T-cell (primary cell): ENCODE measurements around the gene SRPK3. TPM values are rescaled to one million over a fixed set of nuclear protein-coding genes. Genes with fewer than 3 reads are reported as not detected.
"Not testable (repeated sequence)": the region's sequence is repeated elsewhere in the genome, so short reads cannot be mapped to it uniquely, and the experiment has no call there.

ENCODE experiments used
- ATAC-seq, 4 experiments: fragments of 200-7000 bp in 3 of 4; fragments of 150-1000 bp in 1 of 4; cut with Tn5 transposase; replicated peaks in 1 of 4; 1 replicate in 3 of 4; 2 replicates in 1 of 4; pipeline ENCODE4 v1.10.0; 2021; ENCODE audit warnings: moderate library complexity in 3 of 4, mild to moderate bottlenecking in 2 of 4, moderate number of reproducible peaks in 1 of 4
- CTCF ChIA-PET, 2 donors: fragments of 300-600 bp; sonication (Branson Sonifier 250); formaldehyde crosslinking; loops; one replicate each; lab custom pipeline; 2022; ENCODE audit warnings: antibody characterized with exemption in 2 of 2; lab: Charles Lee
- POLR2A ChIA-PET, 2 donors: fragments of 300-600 bp; sonication (Branson Sonifier 250); formaldehyde crosslinking; loops; one replicate each; lab custom pipeline; 2022; ENCODE audit warnings: antibody characterized with exemption in 2 of 2; lab: Charles Lee
- DNase-seq, 35 experiments: peaks; one replicate each; pipeline versions ENCODE4 v3.0.0 to v3.0.0-alpha.2; 2013 to 2023
- H3K27ac ChIP-seq: one replicate; pipeline ENCODE4 v1.5.1; 2013; ENCODE audit warnings: low read length
- H3K27me3 ChIP-seq, 2 experiments: replicated peaks in 1 of 2; 1 replicate in 1 of 2; 2 replicates in 1 of 2; pipeline versions ENCODE4 v1.6.1 to v1.7.0; 2013; ENCODE audit warnings: low read length in 1 of 2, mixed read lengths in 1 of 2; ENCODE audit not compliant: control insufficient read depth in 2 of 2, insufficient read depth in 2 of 2; ENCODE audit errors: extremely low read depth in 1 of 2
- H3K36me3 ChIP-seq, 2 donors: 1 replicate in 1 of 2; 2 replicates in 1 of 2; pipeline versions ENCODE4 v1.6.1 to v1.7.0; 2013; ENCODE audit warnings: low read length in 1 of 2; ENCODE audit not compliant: control insufficient read depth in 2 of 2, insufficient read depth in 1 of 2; ENCODE audit errors: extremely low read depth in 1 of 2
- H3K4me1 ChIP-seq, 2 experiments: 1 replicate in 1 of 2; 2 replicates in 1 of 2; pipeline versions ENCODE4 v1.6.1 to v1.7.0; 2013; ENCODE audit warnings: low read length in 2 of 2, mixed read lengths in 1 of 2; ENCODE audit not compliant: insufficient read depth in 2 of 2, control insufficient read depth in 1 of 2; ENCODE audit errors: extremely low read depth in 1 of 2
- H3K4me3 ChIP-seq, 2 donors: 1 replicate in 1 of 2; 2 replicates in 1 of 2; pipeline versions ENCODE4 v1.5.1 to v1.7.0; 2013; ENCODE audit warnings: mild to moderate bottlenecking in 2 of 2, low read length in 1 of 2, moderate library complexity in 1 of 2; ENCODE audit not compliant: control insufficient read depth in 1 of 2; ENCODE audit errors: extremely low read depth in 1 of 2
- H3K9me3 ChIP-seq: 2 replicates; pipeline ENCODE4 v1.7.0; 2013
- H3K27ac Mint-ChIP-seq, 2 donors: one replicate each; pipeline ENCODE4 v1.8.0; 2020 to 2021; ENCODE audit warnings: mild to moderate bottlenecking in 2 of 2, mixed read lengths in 2 of 2
- H3K27me3 Mint-ChIP-seq, 2 donors: one replicate each; pipeline ENCODE4 v1.8.0; 2021 to 2022; ENCODE audit warnings: mixed read lengths in 2 of 2
- H3K36me3 Mint-ChIP-seq: one replicate; pipeline ENCODE4 v1.8.0; 2021; ENCODE audit warnings: mixed read lengths
- H3K4me1 Mint-ChIP-seq, 3 donors: one replicate each; pipeline ENCODE4 v1.8.0; 2020 to 2022; ENCODE audit warnings: mixed read lengths in 3 of 3, mild to moderate bottlenecking in 1 of 3
- H3K4me3 Mint-ChIP-seq, 3 donors: one replicate each; pipeline ENCODE4 v1.8.0; 2020 to 2022; ENCODE audit warnings: mild to moderate bottlenecking in 3 of 3, mixed read lengths in 3 of 3, moderate library complexity in 3 of 3
- H3K9me3 Mint-ChIP-seq, 3 donors: one replicate each; pipeline ENCODE4 v1.8.0; 2020 to 2022; ENCODE audit warnings: mixed read lengths in 3 of 3
- WGBS: methylation state at CpG from one replicate; pipeline ENCODE4 v1.1.5; 2013; ENCODE audit warnings: missing lambda C conversion rate; ENCODE audit not compliant: insufficient coverage; 5-methylcytosine and 5-hydroxymethylcytosine counted together
- total RNA-seq, 35 experiments: library from RNA in 6 of 35; stranded (reverse) in 6 of 35; fragments of 120-200 nt in 1 of 35; gene quantifications; one replicate each; pipeline versions ENCODE4 v1.2.1 to v1.2.4 and lab custom pipeline; 2013 to 2026

Gene SRPK3
- total RNA-seq, 5 donors from 2014 or later (not counting 1 experiment from before 2014, with no cell fraction given), result not detected

DNA sequence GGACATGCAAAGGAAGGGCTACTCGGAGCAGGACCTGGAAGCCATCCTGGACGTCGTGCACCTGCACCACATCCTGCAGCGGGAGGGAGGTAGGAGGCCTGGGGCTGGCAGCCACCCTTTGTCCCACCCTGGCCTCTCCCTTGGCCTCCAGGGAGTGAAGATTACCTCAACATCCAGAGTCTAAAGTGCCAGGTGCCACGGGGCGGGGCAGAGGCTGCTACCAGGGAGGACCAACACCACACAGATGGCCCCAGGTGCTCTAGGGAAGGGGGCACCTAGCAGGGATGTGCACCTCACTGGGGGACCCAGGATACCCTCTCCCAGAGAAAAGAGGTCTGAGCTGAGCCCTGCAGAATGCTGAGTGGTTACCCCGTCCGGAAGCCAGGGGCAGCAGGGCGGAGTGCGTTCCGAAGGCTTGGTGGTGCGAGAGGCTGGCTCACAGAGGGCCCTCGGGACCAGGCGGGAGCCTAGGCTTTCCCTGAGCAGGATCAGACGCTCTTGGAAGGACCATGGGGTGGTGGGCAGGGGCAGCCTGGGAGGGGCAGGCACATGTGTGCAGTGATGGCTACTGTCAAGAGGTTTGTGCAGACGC is 40.1 kb upstream of the SRPK3 start:
- no peak for ATAC-seq
- Mint-ChIP-seq H3K4me1 (peaks cover 18 to 27% (median 20%) of the 10 kb centered on the region in 3 donors), H3K27me3 (peaks cover 1 to 5% of the 10 kb centered on the region in 2 donors), H3K36me3 (peaks cover 3% of the 10 kb centered on the region), H3K9me3 (no peaks in the 10 kb centered on the region), H3K27ac (peak overlapping the region; percentile 80 to 90), H3K4me3 (peak overlapping the region in 2 of 3 donors; percentile 14 to 74)
- DNase-seq, result no peak
- WGBS, result 96% methylated on average over 8 of the region's 16 CpGs
- peaks cover 2 to 6% of the 10 kb centered on the region in 2 donors for H3K36me3 ChIP-seq
- H3K4me1 ChIP-seq, result peaks cover 2 to 39% of the 10 kb centered on the region in 2 experiments
- POLR2A ChIA-PET, result no interaction called here
- CTCF ChIA-PET, result no interaction called here
- H3K4me3 ChIP-seq, result peak overlapping the region; percentile 12 to 30
- H3K27me3 ChIP-seq, result peaks cover 0 to 10% of the 10 kb centered on the region in 2 experiments
- no peaks in the 10 kb centered on the region for H3K9me3 ChIP-seq
- H3K27ac ChIP-seq, result no peak overlapping the region

DNA sequence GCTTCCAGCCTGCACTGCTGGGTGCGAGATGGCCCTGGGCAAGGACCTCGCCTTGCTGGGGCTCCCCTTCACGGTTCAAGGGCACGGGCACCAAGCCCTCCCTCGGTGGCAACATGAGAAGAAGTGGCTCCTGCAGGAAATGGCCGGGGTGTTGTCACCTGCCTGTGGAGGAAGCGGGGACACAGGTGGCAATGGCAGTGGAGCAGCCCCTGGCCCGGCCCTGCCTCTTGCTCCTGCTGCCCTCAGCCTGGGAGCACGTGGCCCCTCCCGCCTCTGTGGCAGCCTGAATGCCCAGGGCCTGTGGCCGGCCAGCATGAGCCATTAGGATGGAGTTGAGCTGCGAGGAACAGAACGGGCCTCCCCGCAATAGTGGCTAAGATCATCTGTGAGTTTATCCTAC is 39.4 kb upstream of the SRPK3 start:
- no peak for ATAC-seq
- no peaks in the 10 kb centered on the region for H3K9me3 ChIP-seq
- peaks cover 0 to 4% of the 10 kb centered on the region in 2 donors for H3K36me3 ChIP-seq
- ChIA-PET CTCF (no interaction called here), POLR2A (no interaction called here)
- Mint-ChIP-seq H3K36me3 (peaks cover 3% of the 10 kb centered on the region), H3K27me3 (peaks cover 4 to 8% of the 10 kb centered on the region in 2 donors), H3K4me3 (peak overlapping the region in 1 of 3 donors; percentile 74), H3K27ac (peak overlapping the region in 1 of 2 donors; percentile 61), H3K4me1 (peaks cover 18 to 26% (median 20%) of the 10 kb centered on the region in 3 donors), H3K9me3 (no peaks in the 10 kb centered on the region)
- H3K27me3 ChIP-seq, result peaks cover 0 to 10% of the 10 kb centered on the region in 2 experiments
- peaks cover 2 to 39% of the 10 kb centered on the region in 2 experiments for H3K4me1 ChIP-seq
- peak overlapping the region in 1 of 2 donors; percentile 10 for H3K4me3 ChIP-seq
- DNase-seq, result no peak
- no peak overlapping the region for H3K27ac ChIP-seq
- 59% methylated on average over 4 of the region's 14 CpGs for WGBS

DNA sequence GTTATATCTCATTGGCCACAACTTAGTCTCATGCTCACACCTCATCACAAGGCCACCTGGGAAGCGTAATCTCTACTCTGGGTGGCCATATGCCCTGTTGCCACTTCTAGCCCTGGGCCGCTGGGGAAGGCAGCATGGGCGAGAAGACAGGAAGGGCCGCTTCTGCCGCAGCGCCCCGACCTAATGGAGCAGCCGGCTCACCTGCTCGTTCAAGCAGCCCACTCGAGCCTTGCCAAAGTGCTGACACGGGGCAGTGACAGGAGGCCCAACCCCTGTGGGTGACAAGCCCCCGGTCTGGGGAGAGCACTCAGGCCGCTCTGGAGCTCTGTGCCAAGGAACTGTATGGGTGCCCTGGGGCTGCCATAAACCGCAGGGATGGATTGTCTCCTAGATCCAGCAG is 38.7 kb upstream of the SRPK3 start:
- H3K4me1 ChIP-seq, result peaks cover 2 to 39% of the 10 kb centered on the region in 2 experiments
- POLR2A ChIA-PET, result not testable (repeated sequence)

DNA sequence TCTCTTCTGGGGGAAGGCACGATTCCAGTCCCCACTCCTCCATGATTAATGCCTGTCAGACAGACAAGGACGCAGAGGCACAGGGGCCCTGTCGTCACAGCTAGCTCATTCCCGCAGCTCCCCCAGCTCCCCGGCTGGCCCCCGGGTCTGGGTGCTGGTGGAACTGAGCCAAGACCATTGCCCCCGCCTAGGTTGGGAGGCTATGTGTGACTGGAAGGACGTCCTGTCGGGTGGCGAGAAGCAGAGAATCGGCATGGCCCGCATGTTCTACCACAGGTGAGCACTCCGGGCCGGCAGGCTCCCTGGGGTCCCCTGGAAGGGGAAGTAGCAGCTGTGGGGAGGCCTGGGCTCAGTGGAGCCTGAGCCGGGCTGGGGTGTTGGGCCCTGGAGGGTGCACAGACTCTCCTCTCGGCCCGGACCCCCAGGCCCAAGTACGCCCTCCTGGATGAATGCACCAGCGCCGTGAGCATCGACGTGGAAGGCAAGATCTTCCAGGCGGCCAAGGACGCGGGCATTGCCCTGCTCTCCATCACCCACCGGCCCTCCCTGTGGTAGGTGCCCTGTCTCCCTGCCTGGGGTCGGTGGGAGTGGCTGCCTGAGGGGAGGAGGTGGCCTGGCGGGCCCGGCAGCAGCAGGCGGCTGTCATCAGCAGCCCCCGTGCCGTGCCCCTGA is 37.9 kb upstream of the SRPK3 start:
- H3K4me3 ChIP-seq, H3K36me3 ChIP-seq, H3K4me3 Mint-ChIP-seq, CTCF ChIA-PET, H3K9me3 ChIP-seq, H3K9me3 Mint-ChIP-seq, H3K27me3 ChIP-seq, H3K27ac Mint-ChIP-seq, POLR2A ChIA-PET, H3K36me3 Mint-ChIP-seq, H3K27ac ChIP-seq, DNase-seq, ATAC-seq: not testable (repeated sequence)
- peaks cover 4 to 12% of the 10 kb centered on the region in 2 donors for H3K27me3 Mint-ChIP-seq
- peaks cover 2 to 39% of the 10 kb centered on the region in 2 experiments for H3K4me1 ChIP-seq
- WGBS, result 90% methylated on average over 6 of the region's 32 CpGs
- H3K4me1 Mint-ChIP-seq, result peaks cover 18 to 26% (median 20%) of the 10 kb centered on the region in 3 donors

More for the DNA sequence above, 38.7 kb upstream of the SRPK3 start:
- H3K27me3 Mint-ChIP-seq, H3K9me3 ChIP-seq, DNase-seq, ATAC-seq, H3K9me3 Mint-ChIP-seq, H3K27ac ChIP-seq, H3K36me3 Mint-ChIP-seq, H3K27me3 ChIP-seq, H3K36me3 ChIP-seq, H3K4me3 ChIP-seq, CTCF ChIA-PET, H3K27ac Mint-ChIP-seq, H3K4me3 Mint-ChIP-seq: not testable (repeated sequence)
- peaks cover 18 to 26% (median 20%) of the 10 kb centered on the region in 3 donors for H3K4me1 Mint-ChIP-seq
- 96% methylated on average over 8 of the region's 14 CpGs for WGBS

DNA sequence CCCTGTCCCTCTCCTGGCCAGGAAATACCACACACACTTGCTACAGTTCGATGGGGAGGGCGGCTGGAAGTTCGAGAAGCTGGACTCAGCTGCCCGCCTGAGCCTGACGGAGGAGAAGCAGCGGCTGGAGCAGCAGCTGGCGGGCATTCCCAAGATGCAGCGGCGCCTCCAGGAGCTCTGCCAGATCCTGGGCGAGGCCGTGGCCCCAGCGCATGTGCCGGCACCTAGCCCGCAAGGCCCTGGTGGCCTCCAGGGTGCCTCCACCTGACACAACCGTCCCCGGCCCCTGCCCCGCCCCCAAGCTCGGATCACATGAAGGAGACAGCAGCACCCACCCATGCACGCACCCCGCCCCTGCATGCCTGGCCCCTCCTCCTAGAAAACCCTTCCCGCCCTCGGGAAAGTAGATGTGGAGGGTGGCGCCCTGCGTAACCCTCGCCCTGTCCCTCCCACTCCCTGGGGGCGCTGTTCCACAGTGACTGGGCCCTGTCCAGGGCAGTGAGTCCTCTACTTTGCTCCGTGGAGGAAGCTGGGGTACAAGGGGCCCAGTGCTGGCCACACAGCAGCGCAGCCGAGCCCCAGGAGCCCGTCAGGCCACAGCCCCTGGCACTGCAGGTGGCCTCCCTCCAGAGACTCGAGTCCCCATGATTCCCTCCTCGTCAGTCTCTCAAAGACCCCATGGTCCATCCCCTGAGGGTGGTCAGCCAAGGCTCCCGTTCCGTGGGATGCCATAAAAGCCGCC is 37.2 kb upstream of the SRPK3 start:
- ATAC-seq, H3K9me3 ChIP-seq, H3K4me3 ChIP-seq, H3K27me3 ChIP-seq, H3K36me3 ChIP-seq, H3K4me3 Mint-ChIP-seq, H3K27ac ChIP-seq, H3K36me3 Mint-ChIP-seq, POLR2A ChIA-PET, CTCF ChIA-PET, DNase-seq, H3K27ac Mint-ChIP-seq, H3K9me3 Mint-ChIP-seq: not testable (repeated sequence)
- peaks cover 2 to 39% of the 10 kb centered on the region in 2 experiments for H3K4me1 ChIP-seq
- peaks cover 4 to 12% of the 10 kb centered on the region in 2 donors for H3K27me3 Mint-ChIP-seq
- whole genome bisulfite sequencing, result no CpG with 5 or more reads among the region's 35 CpGs
- H3K4me1 Mint-ChIP-seq, result peaks cover 18 to 26% (median 20%) of the 10 kb centered on the region in 3 donors
